CD4-positive, alpha-beta T cell treated with Interleukin-15 for 1 hour (primary cell): ENCODE measurements around the gene UGT1A3.

Source experiments
- DNase-seq: peaks from one replicate; pipeline ENCODE4 v3.0.0-alpha.2; 2020

UGT1A3 gene

DNA sequence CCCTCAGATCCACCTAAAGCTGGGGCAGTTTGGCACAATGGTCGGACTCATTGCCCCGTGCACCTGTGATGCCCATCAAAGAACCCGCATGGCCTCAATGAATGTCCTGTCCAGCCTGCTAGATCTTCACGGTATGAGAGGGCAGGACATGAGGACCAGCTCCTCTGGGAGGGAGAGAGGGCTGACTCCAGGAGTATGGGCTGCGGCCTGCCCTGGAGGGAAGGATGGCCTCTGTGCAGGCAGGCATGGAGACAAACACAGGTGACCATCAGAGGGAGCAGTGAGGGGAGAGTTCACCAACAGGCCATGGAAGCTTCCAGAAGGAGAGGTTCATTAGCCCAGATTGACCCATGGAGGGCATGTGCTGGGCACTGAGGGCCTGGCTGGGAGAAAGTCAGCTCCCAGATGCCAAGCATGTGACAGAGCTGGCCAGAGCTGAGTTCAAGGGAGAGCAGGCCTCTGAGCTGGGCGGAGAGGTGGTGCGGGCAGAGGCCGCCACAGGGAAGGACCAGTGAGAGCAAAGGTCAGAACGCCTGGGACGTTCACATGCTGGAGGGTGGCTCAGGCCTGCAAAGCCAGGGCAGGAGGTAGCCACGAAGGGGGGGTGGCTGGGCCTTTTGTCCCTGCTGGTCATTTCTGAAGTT lies 89.3 kb downstream of the UGT1A3 start:
- no peak for DNase-seq

DNA sequence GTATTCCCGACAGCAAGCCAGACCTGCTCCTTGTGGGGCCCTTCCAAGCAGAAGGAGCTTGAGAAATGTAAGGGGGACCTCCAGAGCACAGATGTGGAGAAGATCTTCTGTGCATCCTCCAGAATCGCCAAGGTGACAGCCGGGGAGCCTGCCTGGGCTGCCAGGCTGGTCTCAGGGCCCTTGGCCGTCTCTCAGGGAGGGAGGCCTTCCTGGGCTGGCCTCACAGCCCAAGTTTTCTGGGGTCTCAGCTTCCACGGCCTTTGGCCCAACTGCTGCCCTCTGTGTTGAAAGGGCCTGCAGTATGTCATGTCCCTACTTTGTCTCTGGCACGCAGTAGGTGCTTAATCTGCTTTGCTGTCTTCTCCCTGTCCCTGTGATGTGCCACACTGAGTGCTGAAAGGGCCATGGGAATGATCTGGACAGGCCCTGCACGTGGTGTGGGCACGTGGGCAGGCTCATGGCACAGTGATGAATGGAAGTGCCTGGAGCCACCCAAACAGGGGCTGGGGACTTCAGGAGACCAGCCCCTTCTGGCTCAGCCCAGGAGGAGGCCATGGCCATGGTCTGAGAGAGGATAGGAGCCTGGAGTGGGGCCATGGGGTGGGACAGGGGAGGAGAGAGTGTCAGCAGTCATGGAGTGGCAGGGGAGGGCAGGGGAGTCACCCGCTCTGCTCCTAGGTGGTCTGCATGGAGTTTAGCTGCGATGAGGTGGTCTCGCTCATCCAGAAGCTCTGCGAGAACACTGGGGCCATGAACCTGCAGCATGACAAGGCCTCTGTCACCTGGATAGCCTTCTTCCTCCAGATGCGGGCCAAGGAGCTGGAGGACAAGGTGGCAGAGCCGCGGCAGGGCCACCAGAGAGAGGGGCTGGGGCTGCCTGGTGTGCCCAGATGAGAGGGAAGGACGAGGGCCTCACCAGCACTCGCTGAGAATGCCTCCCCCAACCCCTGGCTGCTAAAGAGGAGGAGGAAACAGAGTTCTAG lies 90.1 kb downstream of the UGT1A3 start:
- no peak for DNase-seq

DNA sequence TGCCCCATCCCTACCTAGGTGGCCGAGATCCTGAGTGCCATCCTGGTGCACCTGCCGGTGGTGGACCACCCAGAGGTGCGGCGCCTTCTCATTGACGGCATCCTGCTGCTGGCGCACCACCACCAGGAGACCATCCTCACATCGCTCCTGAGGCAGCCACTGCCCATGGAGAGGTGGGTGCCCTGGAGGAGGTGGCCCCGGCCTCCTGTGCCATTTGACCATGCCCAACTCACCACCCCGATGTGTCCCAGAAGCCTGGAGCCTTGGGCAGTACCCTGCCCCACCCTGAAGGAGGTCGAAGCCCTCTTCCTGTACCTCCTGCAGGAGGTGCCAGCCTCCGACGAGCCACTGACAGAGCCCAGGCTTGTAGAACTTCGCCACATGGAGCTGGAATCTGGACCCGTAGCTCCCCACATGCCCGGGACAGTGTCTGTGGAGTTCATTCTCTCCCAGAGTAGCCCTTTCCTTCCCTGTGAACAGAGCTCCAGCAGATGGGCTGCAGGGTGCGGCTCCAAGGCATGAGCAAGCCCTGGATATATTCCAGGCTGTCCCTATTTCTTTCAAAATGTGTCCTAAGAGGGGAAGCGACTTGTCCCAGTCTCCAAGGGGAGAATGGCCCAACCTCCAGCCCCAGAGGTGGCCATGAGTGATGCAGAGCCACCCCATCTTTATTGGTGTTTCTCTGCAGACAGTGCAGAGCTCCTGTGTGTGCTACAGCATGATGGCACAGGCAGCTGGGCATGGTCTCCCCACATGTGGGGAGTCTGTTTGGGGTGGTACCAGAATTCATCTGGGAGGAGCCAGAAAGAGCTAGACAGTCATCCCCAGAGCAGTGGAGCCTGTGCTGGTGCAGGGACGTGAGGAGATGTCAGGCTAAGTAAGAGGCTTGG lies 91.3 kb downstream of the UGT1A3 start:
- DNase-seq = no peak

DNA sequence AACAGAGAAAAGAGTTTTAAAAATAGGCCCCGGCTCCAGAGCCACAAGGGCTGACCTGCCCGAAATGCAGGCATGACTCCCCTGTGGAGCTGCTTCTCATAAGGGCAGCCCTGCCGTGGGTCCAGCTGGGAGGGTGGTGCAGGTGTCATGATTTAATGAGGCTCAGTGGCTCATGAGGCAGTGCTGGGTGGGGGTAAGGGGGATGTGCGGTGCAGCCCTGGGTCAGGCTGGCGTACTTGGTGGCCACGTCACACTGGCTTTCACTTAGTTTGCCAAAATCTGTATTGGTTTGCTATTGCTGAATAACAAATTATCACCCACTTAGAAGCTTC lies 91.9 kb downstream of the UGT1A3 start:
- no peak for DNase-seq

DNA sequence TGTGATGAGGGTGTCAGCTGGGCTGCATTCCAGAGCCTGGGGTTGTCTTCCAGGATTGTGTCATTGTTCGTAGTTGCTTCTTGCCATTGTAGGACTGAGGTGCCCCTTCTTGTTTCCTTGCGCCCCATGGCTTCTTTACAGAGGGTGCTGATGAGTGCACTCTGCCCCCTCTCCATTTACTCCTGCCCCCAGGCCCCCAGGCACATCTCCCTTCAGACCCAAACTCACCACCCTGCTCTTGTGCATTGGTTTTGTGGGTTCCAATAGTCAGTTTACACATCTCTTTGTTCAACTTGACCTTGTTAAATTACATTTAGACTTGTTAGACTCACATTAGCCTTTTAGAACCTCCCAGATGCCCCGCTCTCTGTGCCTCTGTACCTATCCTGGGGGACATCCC lies 92.4 kb downstream of the UGT1A3 start:
- no peak for DNase-seq

DNA sequence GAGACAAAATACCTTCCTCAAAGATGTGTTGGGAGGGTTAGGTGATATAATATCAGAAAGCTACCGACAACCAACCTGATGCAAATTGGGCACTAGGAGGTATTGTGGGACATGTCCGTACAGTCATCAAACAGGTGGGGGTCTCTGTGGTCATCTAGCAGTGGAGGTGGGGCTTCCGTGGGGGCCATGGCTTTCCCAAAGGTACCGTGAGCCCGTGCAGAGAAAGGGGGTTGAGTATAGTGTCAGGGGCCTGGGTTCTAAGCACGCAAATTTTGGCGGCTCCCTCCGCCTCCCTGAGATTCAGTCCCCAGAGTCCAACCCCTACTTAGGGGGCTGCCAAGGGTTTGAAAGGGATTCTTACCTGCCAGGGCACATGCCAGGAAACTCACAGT lies 92.9 kb downstream of the UGT1A3 start:
- DNase-seq = no peak

DNA sequence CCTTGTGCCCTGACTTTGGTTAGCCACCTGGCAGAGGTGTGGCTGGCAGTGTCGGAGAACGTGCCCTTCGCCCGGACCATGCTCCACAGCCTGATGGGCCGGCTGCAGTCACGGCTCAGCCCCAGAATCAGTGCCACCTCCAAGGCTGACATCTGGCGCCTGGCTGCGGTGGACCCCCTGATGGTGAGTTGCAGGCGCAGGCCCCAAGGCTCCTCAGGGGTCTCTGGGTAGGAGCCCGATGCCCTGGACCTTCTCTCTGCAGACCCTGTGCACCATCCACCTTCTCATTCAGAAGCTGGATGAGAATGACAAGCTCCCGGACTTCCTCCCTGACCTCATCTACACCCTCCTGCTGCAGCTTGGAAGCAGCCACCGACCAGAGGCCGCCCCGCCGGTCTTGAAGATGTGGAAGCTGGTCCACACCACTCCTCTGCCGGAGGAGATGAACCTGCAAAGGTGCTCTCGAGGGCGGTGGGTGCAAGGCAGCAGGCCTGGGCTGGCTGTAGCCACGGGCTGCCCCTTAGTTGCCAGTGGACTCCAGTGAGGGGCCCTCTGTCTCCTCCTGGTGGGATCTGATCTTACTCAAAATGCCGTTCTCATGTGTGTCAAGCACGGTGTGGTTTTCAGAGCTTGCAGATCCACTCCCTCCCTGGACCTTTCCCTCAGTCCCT lies 93.4 kb downstream of the UGT1A3 start:
- no peak for DNase-seq
